K562 (cell line): ENCODE data around the gene PLK5. TPM values are rescaled to one million over a fixed set of nuclear protein-coding genes. Genes with fewer than 3 reads are reported as not detected.

Experiments used
- CEBPG ChIP-seq, 3 experiments: fragments of 200-800 bp in 1 of 3; sonication (Bioruptor generic) in 1 of 3; sonication (generic) in 1 of 3; formaldehyde crosslinking in 1 of 3; IDR thresholded peaks in 2 of 3; conservative IDR thresholded peaks in 1 of 3; 2 replicates each; pipeline versions ENCODE4 v1.6.1 to v1.8.0; 2016 to 2022; ENCODE audit warnings: missing compliant biosample characterization in 2 of 3, missing genetic modification characterization in 2 of 3, mild to moderate bottlenecking in 1 of 3, missing genetic modification reagents in 1 of 3
- ESRRB ChIP-seq: fragments of 250-450 bp; sonication (Bioruptor Pico); IDR thresholded peaks from 2 replicates; pipeline ENCODE4 v1.5.0; 2020; ENCODE audit warnings: mild to moderate bottlenecking, moderate library complexity, borderline replicate concordance
- GABPB1 ChIP-seq: sonication (generic); formaldehyde crosslinking; IDR thresholded peaks from 2 replicates; pipeline ENCODE4 v1.8.0; 2022; ENCODE audit warnings: mild to moderate bottlenecking, missing genetic modification reagents
- GATAD2A ChIP-seq: fragments of 450-650 bp; IDR thresholded peaks from 2 replicates; pipeline ENCODE4 v1.6.1; 2017
- PHF20 ChIP-seq: fragments of 450-650 bp; IDR thresholded peaks from 2 replicates; pipeline ENCODE4 v1.6.1; 2018; ENCODE audit not compliant: partially characterized antibody
- POLR2H ChIP-seq: IDR thresholded peaks from 2 replicates; pipeline ENCODE4 v1.6.1; 2016; ENCODE audit warnings: missing genetic modification characterization, low read depth, mild to moderate bottlenecking, control low read depth, missing compliant biosample characterization, moderate library complexity
- RAD21 ChIP-seq, 2 experiments: fragments of 250-450 bp in 1 of 2; fragments of 450-650 bp in 1 of 2; sonication (Bioruptor Pico) in 1 of 2; formaldehyde crosslinking in 1 of 2; IDR thresholded peaks in 1 of 2; conservative IDR thresholded peaks in 1 of 2; 2 replicates each; pipeline versions ENCODE4 v1.4.0 to v1.8.0; 2020 to 2022; ENCODE audit warnings: mild to moderate bottlenecking in 2 of 2, moderate library complexity in 1 of 2
- ZNF311 ChIP-seq: fragments of 250-450 bp; sonication (Bioruptor Pico); IDR thresholded peaks from 2 replicates; pipeline ENCODE4 v1.4.0; 2020; ENCODE audit warnings: mild to moderate bottlenecking, moderate library complexity
- ZNF384 ChIP-seq: IDR thresholded peaks from 2 replicates; pipeline ENCODE4 v1.6.1; 2012; ENCODE audit warnings: low read depth, low read length, improper control_type of control experiment
- ZNF507 ChIP-seq: conservative IDR thresholded peaks from 2 replicates; pipeline ENCODE4 v1.6.1; 2017; ENCODE audit warnings: missing genetic modification characterization, missing compliant biosample characterization
- ZNF696 ChIP-seq: fragments of 250-450 bp; sonication (Bioruptor Pico); conservative IDR thresholded peaks from 2 replicates; pipeline ENCODE4 v1.4.0; 2020; ENCODE audit warnings: mild to moderate bottlenecking, moderate library complexity
- ZNF830 ChIP-seq: fragments of 250-450 bp; sonication (Bioruptor Pico); IDR thresholded peaks from 2 replicates; pipeline ENCODE4 v1.5.0; 2021; ENCODE audit warnings: mild to moderate bottlenecking
- polyA plus RNA-seq, 8 experiments: library from polyadenylated mRNA; depleted of rRNA in 4 of 8; stranded (reverse) in 5 of 8; unstranded in 3 of 8; fragments of >200 nt; fragmentation: Nextera tagmentation in 2 of 8; fragmentation: Illumina TruSeq in 1 of 8; extraction: Ambion mirVana in 2 of 8; extraction: Trizol in 1 of 8; gene quantifications; 2 replicates each; pipeline versions ENCODE4 v1.2.1 to v1.2.3, GENCODE V29; 2011 to 2014; ENCODE audit warnings: inconsistent platforms in 1 of 8, missing spikeins in 1 of 8
- total RNA-seq, 7 experiments: library from RNA; depleted of rRNA in 6 of 7; stranded (reverse); fragments of >200 nt in 6 of 7; fragmentation: Illumina TruSeq in 2 of 7; extraction: Trizol in 2 of 7; gene quantifications; 2 replicates each; pipeline versions ENCODE4 v1.2.1 to v1.2.3, GENCODE V29; 2011 to 2021; ENCODE audit warnings: low replicate concordance in 1 of 7
- TF ChIP-seq, protein P1 (sequence below), 2 experiments: fragments of 450-650 bp; IDR thresholded peaks; 2 replicates each; pipeline ENCODE4 v1.6.1; 2016; ENCODE audit warnings: mild to moderate bottlenecking in 2 of 2, borderline replicate concordance in 1 of 2, low read depth in 1 of 2, moderate library complexity in 1 of 2
- TF ChIP-seq, protein P2 (sequence below): fragments of 450-650 bp; formaldehyde crosslinking; conservative IDR thresholded peaks from 2 replicates; pipeline ENCODE4 v1.4.0; 2022; ENCODE audit warnings: mild to moderate bottlenecking, missing genetic modification characterization
- TF ChIP-seq, protein P3 (sequence below): fragments of 200-800 bp; sonication (Bioruptor generic); IDR thresholded peaks from 2 replicates; pipeline ENCODE4 v1.6.1; 2017; ENCODE audit warnings: missing genetic modification characterization, missing compliant biosample characterization

Gene PLK5
- total and polyA plus RNA-seq, 9 of the 15 experiments (the other 6 are each of a cell fraction or from before 2014, with no cell fraction given), result 0.04 to 0.23 (median 0.11) TPM; not detected in 5

DNA sequence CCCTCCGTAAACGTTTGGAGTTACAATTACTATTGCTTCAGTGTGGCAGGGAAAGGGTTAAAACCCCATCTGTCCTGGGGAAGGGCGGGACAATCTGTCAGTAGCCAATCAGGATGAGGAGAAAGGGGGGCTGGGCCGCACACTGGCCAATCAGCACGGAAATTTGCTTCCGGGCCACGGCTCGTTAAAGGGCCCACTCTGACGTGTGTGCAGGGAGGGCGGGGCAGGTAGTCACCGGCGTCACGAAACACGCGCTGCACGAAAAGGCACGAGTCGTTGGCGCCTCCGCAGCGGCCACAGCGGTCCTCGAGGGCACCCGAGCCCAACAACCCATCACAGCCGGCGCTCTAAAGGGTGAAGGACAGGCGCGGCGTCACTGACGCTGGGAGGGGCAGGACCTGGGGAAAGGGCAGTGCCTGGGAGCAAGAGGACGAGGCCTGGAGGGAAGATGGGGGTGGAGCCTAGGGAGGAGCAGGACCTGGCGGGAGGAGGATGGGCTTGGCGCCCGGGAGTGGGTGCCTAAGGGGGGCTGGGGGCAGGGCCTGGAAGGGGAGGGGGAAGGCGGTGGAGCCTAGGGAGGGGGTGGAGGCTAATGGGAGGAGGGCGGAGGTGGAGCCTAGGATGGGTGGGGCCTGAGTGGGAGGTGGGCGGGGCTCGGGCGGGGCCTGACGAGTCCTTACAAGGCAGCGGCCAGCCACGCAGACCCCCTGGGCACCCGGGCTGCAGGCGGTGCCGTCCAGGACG lies 15.9 kb upstream of the PLK5 start (continued):
- TF ChIP-seq, protein P1, sequence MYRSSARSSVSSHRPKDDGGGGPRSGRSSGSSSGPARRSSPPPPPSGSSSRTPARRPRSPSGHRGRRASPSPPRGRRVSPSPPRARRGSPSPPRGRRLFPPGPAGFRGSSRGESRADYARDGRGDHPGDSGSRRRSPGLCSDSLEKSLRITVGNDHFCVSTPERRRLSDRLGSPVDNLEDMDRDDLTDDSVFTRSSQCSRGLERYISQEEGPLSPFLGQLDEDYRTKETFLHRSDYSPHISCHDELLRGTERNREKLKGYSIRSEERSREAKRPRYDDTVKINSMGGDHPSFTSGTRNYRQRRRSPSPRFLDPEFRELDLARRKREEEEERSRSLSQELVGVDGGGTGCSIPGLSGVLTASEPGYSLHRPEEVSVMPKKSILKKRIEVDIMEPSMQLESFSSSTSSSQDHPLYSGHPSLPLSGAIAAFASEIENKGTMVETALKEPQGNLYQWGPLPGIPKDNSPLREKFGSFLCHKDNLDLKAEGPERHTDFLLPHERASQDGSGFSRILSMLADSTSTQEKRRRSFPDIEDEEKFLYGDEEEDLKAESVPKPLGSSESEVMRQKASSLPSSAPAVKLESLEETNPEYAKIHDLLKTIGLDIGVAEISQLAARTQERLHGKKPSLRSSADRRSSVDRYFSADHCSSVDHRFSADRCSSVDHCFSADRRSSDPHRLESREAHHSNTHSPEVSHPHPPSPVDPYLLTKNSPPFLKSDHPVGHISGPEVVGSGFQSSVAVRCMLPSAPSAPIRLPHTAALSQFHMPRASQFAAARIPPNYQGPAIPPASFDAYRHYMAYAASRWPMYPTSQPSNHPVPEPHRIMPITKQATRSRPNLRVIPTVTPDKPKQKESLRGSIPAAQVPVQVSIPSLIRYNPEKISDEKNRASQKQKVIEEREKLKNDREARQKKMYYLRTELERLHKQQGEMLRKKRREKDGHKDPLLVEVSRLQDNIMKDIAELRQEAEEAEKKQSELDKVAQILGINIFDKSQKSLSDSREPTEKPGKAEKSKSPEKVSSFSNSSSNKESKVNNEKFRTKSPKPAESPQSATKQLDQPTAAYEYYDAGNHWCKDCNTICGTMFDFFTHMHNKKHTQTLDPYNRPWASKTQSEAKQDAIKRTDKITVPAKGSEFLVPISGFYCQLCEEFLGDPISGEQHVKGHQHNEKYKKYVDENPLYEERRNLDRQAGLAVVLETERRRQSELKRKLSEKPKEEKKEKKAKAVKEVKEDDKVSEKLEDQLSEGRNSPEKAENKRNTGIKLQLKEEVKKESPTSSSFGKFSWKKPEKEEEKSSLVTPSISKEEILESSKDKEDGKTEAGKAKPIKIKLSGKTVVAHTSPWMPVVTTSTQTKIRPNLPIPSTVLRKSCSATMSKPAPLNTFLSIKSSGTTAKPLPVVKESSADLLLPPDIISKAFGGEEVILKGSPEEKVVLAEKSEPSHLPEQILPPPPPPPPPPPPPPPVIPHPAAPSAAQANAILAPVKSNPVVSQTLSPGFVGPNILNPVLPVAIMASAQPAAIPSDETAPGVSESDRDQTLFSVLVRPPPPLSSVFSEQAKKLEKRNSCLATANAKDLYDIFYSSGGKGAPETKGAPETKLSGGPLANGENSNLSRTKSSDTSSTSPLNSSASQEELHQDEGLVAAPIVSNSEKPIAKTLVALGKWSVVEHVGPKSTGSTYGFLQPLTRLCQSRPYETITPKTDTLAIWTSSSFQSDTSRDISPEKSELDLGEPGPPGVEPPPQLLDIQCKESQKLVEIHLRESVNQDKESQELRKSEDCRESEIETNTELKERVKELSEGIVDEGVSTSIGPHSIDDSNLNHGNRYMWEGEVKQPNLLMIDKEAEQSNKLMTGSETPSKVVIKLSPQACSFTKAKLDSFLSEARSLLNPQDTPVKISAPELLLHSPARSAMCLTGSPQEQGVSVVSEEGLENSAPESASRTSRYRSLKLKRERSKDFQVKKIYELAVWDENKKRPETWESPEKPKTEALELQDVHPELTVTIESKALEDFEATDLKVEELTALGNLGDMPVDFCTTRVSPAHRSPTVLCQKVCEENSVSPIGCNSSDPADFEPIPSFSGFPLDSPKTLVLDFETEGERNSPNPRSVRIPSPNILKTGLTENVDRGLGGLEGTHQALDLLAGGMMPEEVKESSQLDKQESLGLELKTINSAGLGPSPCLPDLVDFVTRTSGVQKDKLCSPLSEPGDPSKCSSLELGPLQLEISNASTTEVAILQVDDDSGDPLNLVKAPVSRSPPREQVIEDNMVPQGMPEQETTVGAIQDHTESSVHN (IDR thresholded peaks at IDR 0.05; ENCODE audit: borderline replicate concordance in 1 of 2, low read depth in 1 of 2), result no peak
- TF ChIP-seq, protein P2, sequence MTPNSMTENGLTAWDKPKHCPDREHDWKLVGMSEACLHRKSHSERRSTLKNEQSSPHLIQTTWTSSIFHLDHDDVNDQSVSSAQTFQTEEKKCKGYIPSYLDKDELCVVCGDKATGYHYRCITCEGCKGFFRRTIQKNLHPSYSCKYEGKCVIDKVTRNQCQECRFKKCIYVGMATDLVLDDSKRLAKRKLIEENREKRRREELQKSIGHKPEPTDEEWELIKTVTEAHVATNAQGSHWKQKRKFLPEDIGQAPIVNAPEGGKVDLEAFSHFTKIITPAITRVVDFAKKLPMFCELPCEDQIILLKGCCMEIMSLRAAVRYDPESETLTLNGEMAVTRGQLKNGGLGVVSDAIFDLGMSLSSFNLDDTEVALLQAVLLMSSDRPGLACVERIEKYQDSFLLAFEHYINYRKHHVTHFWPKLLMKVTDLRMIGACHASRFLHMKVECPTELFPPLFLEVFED (CRISPR knock-in tag), result no peak
- TF ChIP-seq GABPB1 (CRISPR knock-in tag), result 0 out of 2 replicates have a peak, but pooled peaks have one; percentile 67
- TF ChIP-seq ZNF696, result no peak
- TF ChIP-seq, protein P3, sequence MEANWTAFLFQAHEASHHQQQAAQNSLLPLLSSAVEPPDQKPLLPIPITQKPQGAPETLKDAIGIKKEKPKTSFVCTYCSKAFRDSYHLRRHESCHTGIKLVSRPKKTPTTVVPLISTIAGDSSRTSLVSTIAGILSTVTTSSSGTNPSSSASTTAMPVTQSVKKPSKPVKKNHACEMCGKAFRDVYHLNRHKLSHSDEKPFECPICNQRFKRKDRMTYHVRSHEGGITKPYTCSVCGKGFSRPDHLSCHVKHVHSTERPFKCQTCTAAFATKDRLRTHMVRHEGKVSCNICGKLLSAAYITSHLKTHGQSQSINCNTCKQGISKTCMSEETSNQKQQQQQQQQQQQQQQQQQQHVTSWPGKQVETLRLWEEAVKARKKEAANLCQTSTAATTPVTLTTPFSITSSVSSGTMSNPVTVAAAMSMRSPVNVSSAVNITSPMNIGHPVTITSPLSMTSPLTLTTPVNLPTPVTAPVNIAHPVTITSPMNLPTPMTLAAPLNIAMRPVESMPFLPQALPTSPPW (CRISPR knock-in tag), result peak; percentile 94
- TF ChIP-seq GATAD2A, result 0 out of 2 replicates have a peak, but pooled peaks have one; percentile 34
- no peak for TF ChIP-seq ZNF830 (CRISPR knock-in tag)
- TF ChIP-seq RAD21 (CRISPR knock-in tag; conservative IDR thresholded peaks at IDR 0.05 in 1 of 2, IDR thresholded peaks at IDR 0.05 in 1 of 2), result no peak
- TF ChIP-seq ZNF384, result no peak
- TF ChIP-seq CEBPG (CRISPR knock-in tag; IDR thresholded peaks at IDR 0.05), result no peak
- no peak for TF ChIP-seq CEBPG (tag; conservative IDR thresholded peaks at IDR 0.05 in 1 of 2, IDR thresholded peaks at IDR 0.05 in 1 of 2)
- no peak for TF ChIP-seq PHF20
- TF ChIP-seq ESRRB (CRISPR knock-in tag), result no peak
- no peak for TF ChIP-seq POLR2H
- no peak for TF ChIP-seq ZNF507
- TF ChIP-seq ZNF311, result no peak
